KG1 (cell line): ENCODE data around the gene IKZF1.

Experiments
- DNase-seq: peaks from one replicate; lab custom pipeline; 2025; lab: John Stamatoyannopoulos, UW

IKZF1 gene

DNA sequence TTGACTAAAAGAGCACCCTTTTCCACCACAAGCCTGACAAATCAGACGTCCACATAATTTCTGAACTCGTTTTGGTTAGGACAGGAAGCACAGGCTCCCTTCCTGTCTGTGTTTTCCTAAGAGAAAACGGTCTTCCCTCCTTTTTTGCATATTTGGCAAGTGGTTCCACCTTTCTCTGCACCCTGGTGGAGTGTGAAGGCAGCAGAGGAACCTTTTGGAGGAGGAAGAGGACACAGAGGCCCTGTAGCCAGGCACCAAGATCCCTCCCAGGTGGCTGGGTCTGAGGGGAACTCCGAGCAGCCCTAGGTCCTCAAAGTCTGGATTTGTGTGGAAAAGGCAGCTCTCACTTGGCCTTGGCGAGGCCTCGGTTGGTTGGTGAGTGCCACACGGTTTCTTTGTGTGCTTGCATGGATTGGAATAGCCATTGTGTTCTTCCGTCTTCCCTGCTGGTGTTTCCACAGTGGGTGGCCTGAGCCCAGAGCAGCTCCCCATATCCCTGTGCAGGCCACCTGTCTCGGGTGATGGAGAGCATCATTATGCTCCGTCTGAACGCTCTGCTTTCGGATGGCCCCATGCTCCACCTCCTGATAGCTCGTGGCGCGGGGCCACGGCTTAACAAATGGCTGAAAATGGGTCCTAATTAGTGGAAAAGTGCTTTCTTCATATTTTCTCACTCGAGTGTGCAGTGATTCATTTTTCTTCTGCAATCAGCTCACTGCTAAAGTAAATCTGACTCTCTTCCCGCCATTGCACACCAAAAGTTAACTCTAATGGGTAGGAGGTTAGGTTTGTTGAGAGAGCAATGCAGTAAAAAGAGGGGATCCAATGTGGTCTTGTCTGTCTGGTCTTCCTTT lies 4.2 kb downstream of the IKZF1 start:
- peak; percentile 27 for DNase-seq

- no peak for DNase-seq
Measured at GRCh38 chr7:50309721-50310120, 5.2 kb downstream of the IKZF1 start.

- peak; percentile 32 for DNase-seq
Measured at GRCh38 chr7:50310361-50310760, 5.8 kb downstream of the IKZF1 start.

DNA sequence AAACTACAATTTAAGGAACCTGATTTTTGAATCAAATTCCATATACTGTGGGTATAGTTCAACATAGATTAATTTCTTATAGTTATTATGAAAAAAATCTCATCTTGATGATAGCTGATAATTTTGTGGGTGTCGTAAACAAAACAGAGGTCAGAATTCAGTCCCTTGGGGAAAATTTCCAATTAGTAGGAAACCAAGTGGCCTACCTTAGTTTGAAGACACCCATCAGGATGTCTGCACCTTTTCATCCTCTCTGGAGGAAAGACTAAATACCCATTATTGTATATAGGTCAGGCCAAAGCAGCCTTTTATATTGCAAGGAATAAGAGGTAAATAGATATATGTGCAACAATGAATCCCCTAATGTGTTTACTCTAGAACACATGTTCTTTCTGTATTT lies 6.4 kb downstream of the IKZF1 start:
- DNase-seq: no peak

GRCh38 chr7:50312250-50313162 lies 8.0 kb downstream of the IKZF1 start:
- DNase-seq: no peak

DNA sequence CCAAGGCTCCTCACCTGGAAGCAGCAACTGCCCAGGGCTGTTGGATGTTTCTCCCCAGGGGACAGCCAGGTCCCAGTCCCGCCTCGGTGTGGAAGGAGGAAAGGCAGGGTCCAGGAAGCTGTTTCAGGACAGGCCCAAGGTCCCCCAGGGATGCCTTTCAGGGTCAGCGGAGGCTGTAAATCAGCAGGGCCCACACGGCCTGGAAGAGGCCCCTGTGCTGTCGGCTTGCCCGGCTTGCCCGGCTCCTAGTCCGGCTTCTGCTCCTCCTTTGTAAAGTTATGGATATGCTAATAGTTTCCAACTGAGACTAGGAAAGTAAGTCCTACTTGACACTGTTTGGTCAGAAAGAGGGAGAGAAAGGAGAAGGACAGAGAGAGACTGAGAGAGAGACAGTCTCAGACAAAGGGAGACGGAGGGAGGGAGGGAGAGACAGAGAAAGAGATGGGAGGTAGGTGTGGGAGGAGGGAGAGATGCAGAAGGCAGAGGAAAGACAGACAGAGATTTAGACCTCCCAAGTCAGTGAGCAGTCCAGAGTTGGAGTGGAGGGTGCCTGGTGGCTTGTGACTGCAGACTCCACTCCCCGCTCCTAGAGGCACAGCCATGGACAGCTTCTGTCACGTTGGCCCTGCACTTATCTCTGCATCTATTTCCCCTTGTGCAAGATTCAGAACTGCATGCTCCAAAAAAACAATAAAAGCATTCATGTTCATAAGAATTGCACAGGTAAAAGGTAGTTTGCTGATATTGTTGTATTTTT lies 10.5 kb downstream of the IKZF1 start:
- no peak for DNase-seq

GRCh38 chr7:50315739-50316671 lies 11.5 kb downstream of the IKZF1 start:
- no peak for DNase-seq

GRCh38 chr7:50317221-50317678 lies 12.7 kb downstream of the IKZF1 start:
- no peak for DNase-seq

DNA sequence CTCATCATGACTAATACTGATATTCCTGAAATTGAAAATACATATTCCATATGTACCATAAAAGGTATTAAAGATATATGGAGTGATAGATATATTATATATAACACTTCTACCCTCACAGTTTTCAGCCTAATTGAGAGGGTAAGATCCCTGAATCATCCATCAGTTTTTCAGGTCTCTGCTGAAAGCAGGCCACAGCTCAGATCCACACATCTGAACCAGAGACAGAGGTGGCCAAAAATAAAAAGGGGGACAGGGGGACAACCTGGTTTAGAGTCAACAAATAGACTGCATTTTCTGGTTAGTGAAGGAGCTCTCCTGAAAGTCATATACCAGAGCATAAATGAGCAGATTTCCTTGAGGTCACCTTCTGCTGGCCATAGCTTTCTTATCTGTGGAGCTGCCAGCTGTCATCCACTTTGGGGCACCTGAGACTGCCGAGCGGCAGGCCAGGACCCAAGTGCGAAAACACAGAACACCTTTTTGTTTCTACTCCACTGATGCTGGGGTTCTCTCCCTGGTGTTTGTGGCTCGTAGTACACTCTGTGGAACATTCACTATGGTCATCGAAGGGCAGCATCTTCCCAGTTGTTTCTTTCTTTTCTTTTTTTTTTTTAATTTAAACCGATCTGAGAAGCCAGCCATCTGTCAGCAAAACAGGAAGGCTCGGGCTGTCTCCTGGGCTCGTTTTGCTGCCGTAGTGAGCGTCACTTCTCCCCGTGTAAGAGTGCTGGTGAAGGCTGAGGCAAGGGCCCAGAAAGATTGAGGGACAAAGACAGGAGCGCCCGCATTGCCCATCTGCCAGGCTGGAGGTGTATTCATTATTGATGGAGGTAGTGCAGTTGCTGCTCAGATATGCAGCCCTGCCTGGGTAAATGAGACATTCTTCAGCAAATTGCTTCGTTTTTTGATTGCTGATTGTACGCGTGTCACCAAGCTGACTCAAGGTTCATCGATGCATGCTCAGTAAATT lies 13.5 kb downstream of the IKZF1 start:
- DNase-seq: no peak

DNA sequence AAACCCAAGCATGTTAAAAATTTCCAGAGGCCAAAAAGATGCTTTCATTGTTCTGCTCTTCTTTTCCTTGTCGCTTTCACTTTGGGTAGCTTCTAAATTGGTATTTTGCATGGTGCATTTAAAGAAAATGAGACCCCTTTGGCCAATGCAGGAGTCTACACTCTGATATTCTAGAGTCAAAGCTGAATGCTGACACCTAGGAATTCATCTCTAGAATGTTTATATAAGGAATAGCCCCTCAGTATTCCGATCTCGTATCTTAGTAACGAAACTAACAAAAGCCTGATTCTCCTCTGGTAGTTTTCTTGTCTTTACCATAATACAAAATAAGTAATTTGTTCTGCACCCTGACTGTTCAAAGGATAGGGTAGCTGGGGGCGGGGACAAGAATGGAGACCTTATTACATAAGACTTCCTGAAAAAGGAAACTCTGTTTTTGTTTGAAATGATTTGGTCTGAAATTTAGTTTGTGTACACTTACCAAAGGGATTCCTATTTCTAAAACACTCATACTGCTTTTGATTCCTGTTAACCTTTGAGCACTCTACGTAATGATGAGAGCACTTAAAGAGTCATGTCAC lies 17.1 kb downstream of the IKZF1 start:
- no peak for DNase-seq

- no peak for DNase-seq
Measured at GRCh38 chr7:50324113-50324512, 19.6 kb downstream of the IKZF1 start.

GRCh38 chr7:50327443-50327842 lies 22.9 kb downstream of the IKZF1 start:
- DNase-seq: no peak

DNA sequence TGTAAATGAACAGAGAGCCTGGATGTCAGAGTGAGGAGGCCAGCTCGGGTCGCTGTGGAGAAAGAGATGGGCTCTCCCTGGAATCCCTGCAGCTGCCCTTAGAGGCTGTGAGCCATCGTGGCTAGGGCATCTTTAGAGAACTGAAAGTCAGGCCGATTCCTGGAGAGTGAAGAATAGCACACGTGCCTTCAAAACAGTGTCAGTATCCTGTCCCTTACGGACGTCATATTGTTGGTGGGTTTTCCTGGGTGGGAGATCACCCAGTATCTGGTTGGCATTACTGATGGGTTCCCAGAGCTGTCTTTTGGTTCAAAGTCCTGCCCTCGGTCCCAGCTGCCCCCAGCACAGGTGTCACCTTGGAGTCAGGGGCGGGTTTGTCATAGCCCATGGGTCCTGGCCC lies 25.3 kb downstream of the IKZF1 start:
- DNase-seq: no peak

DNA sequence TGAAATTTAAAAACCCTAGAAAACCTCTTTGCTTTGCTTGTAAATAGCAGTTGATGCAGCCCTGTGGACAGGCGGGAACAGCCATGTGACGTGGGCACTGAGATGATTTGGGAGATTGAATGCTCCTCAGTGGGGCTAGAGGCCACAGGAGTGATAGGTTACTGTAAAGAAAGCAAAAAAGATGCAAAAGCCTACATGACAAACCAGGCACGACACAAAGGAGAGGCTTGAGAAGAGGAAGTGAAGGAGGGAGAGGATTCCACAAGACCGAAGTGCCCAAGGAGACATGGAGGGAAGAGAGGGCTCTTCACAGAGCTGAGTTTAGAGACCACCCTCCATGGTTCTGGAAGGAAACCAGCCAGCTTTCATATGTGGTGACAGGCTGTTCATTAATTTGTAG lies 25.7 kb downstream of the IKZF1 start:
- no peak for DNase-seq

- DNase-seq: no peak
Measured at GRCh38 chr7:50330696-50331095, 26.2 kb downstream of the IKZF1 start.

GRCh38 chr7:50331564-50332208 lies 27.2 kb downstream of the IKZF1 start:
- no peak for DNase-seq

- no peak for DNase-seq
Measured at GRCh38 chr7:50332241-50333165, 28.0 kb downstream of the IKZF1 start.

DNA sequence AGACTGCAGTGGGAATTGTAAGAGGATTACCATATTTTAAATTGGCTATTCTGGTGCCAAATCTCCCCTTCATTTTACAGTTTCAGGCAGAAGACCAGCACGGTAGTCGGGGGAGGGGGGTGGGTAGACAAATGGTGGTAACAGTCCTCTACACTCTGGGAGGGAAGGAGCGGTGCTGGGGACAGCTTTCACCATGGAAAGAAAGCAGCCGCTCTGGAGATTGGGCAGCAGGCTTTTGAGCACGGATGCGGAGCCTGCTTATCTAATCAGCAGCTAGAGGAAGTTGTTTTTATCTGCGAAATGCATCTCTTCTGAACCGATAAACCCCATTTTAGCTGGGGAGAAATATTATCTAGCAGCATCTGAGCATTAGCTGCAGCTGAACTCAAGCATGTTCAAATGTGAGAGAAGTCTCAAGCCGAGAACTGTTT lies 28.7 kb downstream of the IKZF1 start:
- no peak for DNase-seq
